B cell (primary cell): Measurements from ENCODE around the gene MLNR. TPM values are rescaled to one million over a fixed set of nuclear protein-coding genes. Genes with fewer than 3 reads are reported as not detected.

Experiments
- ATAC-seq: fragments of 200-7000 bp; cut with Tn5 transposase; one replicate; pipeline ENCODE4 v1.10.0; 2021; ENCODE audit warnings: low read depth, mild to moderate bottlenecking, moderate number of reproducible peaks, moderate library complexity
- CTCF ChIA-PET: fragments of 350-600 bp; sonication (Branson Sonifier 250); formaldehyde crosslinking; loops from one replicate; lab custom pipeline; 2021; ENCODE audit warnings: antibody characterized with exemption, inconsistent platforms; lab: Charles Lee
- POLR2A ChIA-PET: fragments of 350-600 bp; sonication (Branson Sonifier 250); formaldehyde crosslinking; loops from one replicate; lab custom pipeline; 2021; ENCODE audit warnings: antibody characterized with exemption; lab: Charles Lee
- DNase-seq: peaks from one replicate; pipeline ENCODE4 v3.0.0; 2013
- H2AFZ ChIP-seq: 2 replicates; pipeline ENCODE4 v1.6.1; 2012; ENCODE audit warnings: mild to moderate bottlenecking, low read depth, low read length; ENCODE audit not compliant: insufficient read depth, poor library complexity, severe bottlenecking
- H3K27ac ChIP-seq, 2 donors: 1 replicate in 1 of 2; 2 replicates in 1 of 2; pipeline ENCODE4 v1.5.1; 2012 to 2013; ENCODE audit warnings: low read length in 2 of 2, mild to moderate bottlenecking in 2 of 2, moderate library complexity in 1 of 2
- H3K27me3 ChIP-seq, 4 experiments: fragments of 200-600 bp in 1 of 4; sonication (generic) in 1 of 4; replicated peaks in 1 of 4; 1 replicate in 2 of 4; 2 replicates in 2 of 4; pipeline versions ENCODE4 v1.6.1 to v1.7.0; 2013 to 2016; ENCODE audit warnings: low read length in 3 of 4, mild to moderate bottlenecking in 2 of 4, mixed read lengths in 1 of 4, moderate library complexity in 1 of 4; ENCODE audit not compliant: insufficient read depth in 4 of 4, control insufficient read depth in 3 of 4; ENCODE audit errors: control extremely low read depth in 1 of 4
- H3K36me3 ChIP-seq, 2 experiments: replicated peaks in 1 of 2; 1 replicate in 1 of 2; 2 replicates in 1 of 2; pipeline versions ENCODE4 v1.6.1 to v1.7.1; 2013; ENCODE audit warnings: low read length in 1 of 2; ENCODE audit not compliant: insufficient read depth in 2 of 2, control insufficient read depth in 1 of 2; ENCODE audit errors: control extremely low read depth in 1 of 2, extremely low read depth in 1 of 2
- H3K4me1 ChIP-seq, 2 donors: fragments of 200-600 bp in 1 of 2; sonication (generic) in 1 of 2; 1 replicate in 1 of 2; 2 replicates in 1 of 2; pipeline versions ENCODE4 v1.5.1 to v1.6.1; 2013 to 2017; ENCODE audit warnings: low read length in 2 of 2; ENCODE audit not compliant: control insufficient read depth in 2 of 2, insufficient read depth in 2 of 2
- H3K4me2 ChIP-seq: replicated peaks from 2 replicates; pipeline ENCODE3; 2012; ENCODE audit warnings: mild to moderate bottlenecking, low read depth, low read length; ENCODE audit not compliant: poor library complexity, severe bottlenecking
- H3K4me3 ChIP-seq, 5 experiments: fragments of 200-600 bp in 1 of 5; sonication (generic) in 1 of 5; 1 replicate in 3 of 5; 2 replicates in 2 of 5; pipeline versions ENCODE4 v1.5.1 to v1.7.0; 2011 to 2016; ENCODE audit warnings: low read length in 4 of 5, mild to moderate bottlenecking in 4 of 5, low read depth in 2 of 5, control low read depth in 1 of 5, moderate library complexity in 1 of 5; ENCODE audit not compliant: insufficient read depth in 1 of 5; ENCODE audit errors: control extremely low read depth in 1 of 5, extremely low read depth in 1 of 5
- H3K79me2 ChIP-seq: fragments of 200-600 bp; sonication (generic); one replicate; pipeline ENCODE4 v1.6.0; 2016; ENCODE audit warnings: low read length; ENCODE audit not compliant: control insufficient read depth, insufficient read depth
- H3K9ac ChIP-seq: fragments of 200-600 bp; sonication (generic); 2 replicates; pipeline ENCODE4 v1.6.1; 2017; ENCODE audit warnings: mild to moderate bottlenecking, low read length, moderate library complexity
- H3K9me3 ChIP-seq, 3 donors: one replicate each; pipeline versions ENCODE4 v1.6.1 to v1.7.1; 2013; ENCODE audit warnings: low read length in 2 of 3; ENCODE audit not compliant: control insufficient read depth in 2 of 3, insufficient read depth in 1 of 3; ENCODE audit errors: control extremely low read depth in 1 of 3
- H4K20me1 ChIP-seq: 2 replicates; pipeline ENCODE4 v1.6.0; 2012; ENCODE audit warnings: mild to moderate bottlenecking, low read length; ENCODE audit not compliant: insufficient read depth, control insufficient read depth, poor library complexity, severe bottlenecking
- H3K27ac Mint-ChIP-seq: one replicate; pipeline ENCODE4 v1.8.0; 2021; ENCODE audit warnings: mixed read lengths
- H3K27me3 Mint-ChIP-seq: one replicate; pipeline ENCODE4 v1.8.0; 2021; ENCODE audit warnings: mixed read lengths
- H3K4me1 Mint-ChIP-seq: one replicate; pipeline ENCODE4 v1.8.0; 2021; ENCODE audit warnings: mixed read lengths
- H3K4me3 Mint-ChIP-seq: one replicate; pipeline ENCODE4 v1.8.0; 2021; ENCODE audit warnings: mixed read lengths
- H3K9me3 Mint-ChIP-seq: one replicate; pipeline ENCODE4 v1.8.0; 2022; ENCODE audit warnings: mixed read lengths; ENCODE audit not compliant: insufficient read depth
- CTCF ChIP-seq: fragments of 200-600 bp; IDR thresholded peaks from one replicate; pipeline ENCODE4 v1.8.0; 2022; ENCODE audit warnings: antibody characterized with exemption, mild to moderate bottlenecking
- EZH2 ChIP-seq: IDR thresholded peaks from 2 replicates; pipeline ENCODE4 v1.6.1; 2012; ENCODE audit warnings: borderline replicate concordance, low read depth, mild to moderate bottlenecking, moderate library complexity, low read length; ENCODE audit not compliant: insufficient read depth, poor library complexity, severe bottlenecking
- WGBS: methylation state at CpG from one replicate; pipeline ENCODE4 v1.1.5; 2013; ENCODE audit warnings: missing lambda C conversion rate; ENCODE audit not compliant: insufficient coverage; 5-methylcytosine and 5-hydroxymethylcytosine counted together
- intact Hi-C: fragments of 100-400 bp; cut with micrococcal nuclease; formaldehyde crosslinking; loops from one replicate; pipeline ENCODE4 v1.10.0; 2022
- polyA plus RNA-seq: library from polyadenylated mRNA; depleted of rRNA; stranded (reverse); fragments of >200 nt; gene quantifications from 2 replicates; pipeline ENCODE4 v1.2.3, GENCODE V29; 2012
- total RNA-seq, 2 donors: library from RNA; stranded (reverse); fragments of 120-200 nt in 1 of 2; gene quantifications; 1 replicate in 1 of 2; 2 replicates in 1 of 2; pipeline versions ENCODE4 v1.2.3 to v1.2.4, GENCODE V29; 2013 to 2022

Gene MLNR
- total and polyA plus RNA-seq, 2 donors (not counting 1 experiment from before 2014, with no cell fraction given) = not detected

GRCh38 chr13:49226613-49227012 lies 6.5 kb downstream of the MLNR start:
- Histone ChIP-seq H3K27ac (no peak overlapping the region), H2AFZ (no peak overlapping the region), H3K4me1 (no peaks in the 10 kb centered on the region), H3K4me3 (no peak overlapping the region), H4K20me1 (no peaks in the 10 kb centered on the region), H3K9ac (no peak overlapping the region), H3K27me3 (peaks cover 0 to 8% (median 5%) of the 10 kb centered on the region in 4 experiments), H3K9me3 (no peaks in the 10 kb centered on the region), H3K79me2 (no peaks in the 10 kb centered on the region), H3K4me2 (no peak overlapping the region), H3K36me3 (no peaks in the 10 kb centered on the region)
- no CpG with 5 or more reads among the region's 5 CpGs for WGBS
- Mint-ChIP-seq H3K27ac (no peak overlapping the region), H3K27me3 (peaks cover 26% of the 10 kb centered on the region), H3K4me3 (no peak overlapping the region), H3K9me3 (no peaks in the 10 kb centered on the region), H3K4me1 (no peaks in the 10 kb centered on the region)
- intact Hi-C loops = no loop called here
- DNase-seq (no peak), ATAC-seq (no peak)
- no peak for TF ChIP-seq CTCF
- no peak for TF ChIP-seq EZH2
- POLR2A ChIA-PET = no interaction called here
- CTCF ChIA-PET = interaction anchor here (0.7 kb wide), 1 partner anchor 16 kb away, joined by 5 read pairs; no protein-coding TSS in a partner anchor

DNA sequence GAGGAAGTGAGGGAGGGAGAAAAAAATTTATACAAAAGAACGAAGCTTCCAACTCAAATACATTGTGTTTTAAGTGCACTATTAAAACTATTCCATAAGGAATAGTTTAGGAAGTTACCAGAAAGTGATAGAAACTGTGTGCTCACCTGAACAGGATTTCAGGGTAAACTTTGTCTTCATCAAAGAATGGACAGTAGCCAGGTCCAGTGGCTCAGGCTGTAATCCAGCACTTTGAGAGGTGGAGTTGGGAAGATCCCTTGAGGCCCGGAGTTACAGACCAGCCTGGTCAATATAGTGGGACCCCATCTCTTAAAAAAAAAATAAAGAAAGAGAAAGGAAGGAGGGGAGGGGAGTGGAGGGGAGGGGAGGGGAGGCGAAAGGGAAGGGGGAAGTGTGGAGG lies 14.6 kb downstream of the MLNR start:
- CTCF ChIA-PET = interaction anchor here (1.2 kb wide), 1 partner anchor 46 kb away, joined by 3 read pairs; no protein-coding TSS in a partner anchor
- Histone ChIP-seq H3K9ac (no peak overlapping the region), H3K27me3 (no peaks in the 10 kb centered on the region), H3K27ac (no peak overlapping the region), H2AFZ (no peak overlapping the region), H3K9me3 (no peaks in the 10 kb centered on the region), H4K20me1 (no peaks in the 10 kb centered on the region), H3K4me2 (no peak overlapping the region), H3K79me2 (no peaks in the 10 kb centered on the region), H3K4me3 (no peak overlapping the region), H3K4me1 (no peaks in the 10 kb centered on the region), H3K36me3 (no peaks in the 10 kb centered on the region)
- no peaks in the 10 kb centered on the region for H3K27me3 Mint-ChIP-seq
- DNase-seq = no peak
- no peaks in the 10 kb centered on the region for H3K9me3 Mint-ChIP-seq
- POLR2A ChIA-PET = no interaction called here
- intact Hi-C loops = no loop called here
- ATAC-seq = no peak
- H3K27ac Mint-ChIP-seq = no peak overlapping the region
- peaks cover 4% of the 10 kb centered on the region for H3K4me1 Mint-ChIP-seq
- H3K4me3 Mint-ChIP-seq = no peak overlapping the region
- no peak for TF ChIP-seq EZH2
- TF ChIP-seq CTCF = no peak
- WGBS = no CpG with 5 or more reads among the region's 3 CpGs
